Panc1 (cell line): ENCODE results near the gene CA10. TPM values are rescaled to one million over a fixed set of nuclear protein-coding genes. Genes with fewer than 3 reads are reported as not detected.

Source experiments
- ATAC-seq: fragments of 200-7000 bp; cut with Tn5 transposase; 2 replicates; pipeline ENCODE4 v1.9.1; 2020; ENCODE audit warnings: mild to moderate bottlenecking, moderate library complexity
- BruUV-seq: library from RNA; stranded (reverse); fragments of 400-500 nt; replicated peaks from 2 replicates; lab custom pipeline; 2021; lab: Mats Ljungman, UMichigan
- CTCF ChIA-PET: fragments of 300-600 bp; sonication (Branson Sonifier 250); formaldehyde crosslinking; loops from one replicate; lab custom pipeline; 2022; ENCODE audit warnings: antibody characterized with exemption; lab: Charles Lee
- POLR2A ChIA-PET: fragments of 300-600 bp; sonication (Branson Sonifier 250); formaldehyde crosslinking; loops from one replicate; lab custom pipeline; 2022; ENCODE audit warnings: antibody characterized with exemption; lab: Charles Lee
- DNase-seq: peaks from one replicate; pipeline ENCODE4 v3.0.0-alpha.2; 2010; ENCODE audit warnings: low read depth, low spot score
- H3K27ac ChIP-seq: 2 replicates; pipeline ENCODE4 v1.5.1; 2011; ENCODE audit warnings: mild to moderate bottlenecking, low read length, inconsistent platforms
- H3K27me3 ChIP-seq: fragments of 200-500 bp; sonication (Bioruptor generic); 2 replicates; pipeline ENCODE4 v1.6.0; 2014; ENCODE audit warnings: low read length, inconsistent platforms; ENCODE audit not compliant: control insufficient read depth, insufficient read depth
- H3K36me3 ChIP-seq: fragments of 200-500 bp; sonication (Bioruptor generic); 2 replicates; pipeline ENCODE4 v1.5.1; 2014; ENCODE audit warnings: inconsistent platforms, mild to moderate bottlenecking, low read length, moderate library complexity; ENCODE audit not compliant: control insufficient read depth, insufficient read depth
- H3K4me1 ChIP-seq: 2 replicates; pipeline ENCODE4 v1.5.1; 2011; ENCODE audit warnings: inconsistent platforms, mild to moderate bottlenecking, low read length, moderate library complexity; ENCODE audit not compliant: control insufficient read depth, insufficient read depth
- H3K4me3 ChIP-seq, 2 experiments: 2 replicates each; pipeline ENCODE4 v1.5.1; 2011 to 2012; ENCODE audit warnings: low read depth in 2 of 2, low read length in 2 of 2, mild to moderate bottlenecking in 2 of 2, inconsistent platforms in 1 of 2, moderate library complexity in 1 of 2
- H3K9me3 ChIP-seq: fragments of 200-500 bp; sonication (Bioruptor generic); 2 replicates; pipeline ENCODE4 v1.5.1; 2014; ENCODE audit warnings: low read depth, mild to moderate bottlenecking, inconsistent platforms, low read length, moderate library complexity; ENCODE audit not compliant: control insufficient read depth, insufficient read depth
- CTCF ChIP-seq: fragments of 450-650 bp; IDR thresholded peaks from 2 replicates; pipeline ENCODE4 v1.5.1; 2017; ENCODE audit warnings: mild to moderate bottlenecking
- POLR2AphosphoS5 ChIP-seq: IDR thresholded peaks from 2 replicates; pipeline ENCODE4 v1.6.1; 2012; ENCODE audit warnings: mild to moderate bottlenecking, low read depth, low read length, moderate library complexity
- REST ChIP-seq, 2 experiments: IDR thresholded peaks; 2 replicates each; pipeline ENCODE4 v1.6.1; 2011 to 2012; ENCODE audit warnings: low read depth in 2 of 2, control low read depth in 1 of 2, low read length in 1 of 2, mild to moderate bottlenecking in 1 of 2, moderate library complexity in 1 of 2; ENCODE audit not compliant: insufficient read depth in 1 of 2
- SIN3A ChIP-seq: IDR thresholded peaks from 2 replicates; pipeline ENCODE4 v1.6.1; 2012; ENCODE audit warnings: low read depth, mild to moderate bottlenecking, low read length, moderate library complexity, borderline replicate concordance; ENCODE audit not compliant: insufficient read depth
- TCF7L2 ChIP-seq: IDR thresholded peaks from 2 replicates; pipeline ENCODE4 v1.6.1; 2011; ENCODE audit warnings: mild to moderate bottlenecking, low read depth, low read length, inconsistent platforms
- in situ Hi-C: cut with HindIII; loops from 2 replicates; pipeline ENCODE4 v1.10.0; 2016; ENCODE audit warnings: low sequenced_read_pairs, low pct_unique_long_range_greater_than_20kb
- intact Hi-C: fragments of 100-400 bp; cut with micrococcal nuclease; formaldehyde crosslinking; loops from one replicate; pipeline ENCODE4 v1.10.0; 2022; ENCODE audit not compliant: unreplicated experiment
- total RNA-seq: library from RNA; stranded (reverse); gene quantifications from one replicate; pipeline ENCODE4 v1.2.1, GENCODE V29; 2021; ENCODE audit not compliant: unreplicated experiment

The CA10 gene
- total RNA-seq, 1 experiment from 2014 or later, result not detected

GRCh38 chr17:51673070-51673469 lies 485.4 kb downstream of the CA10 start:
- BruUV-seq, result no TSS peak
- H3K27me3 ChIP-seq, result no peaks in the 10 kb centered on the region
- H3K9me3 ChIP-seq, result no peaks in the 10 kb centered on the region
- no peak overlapping the region for H3K4me3 ChIP-seq
- TF ChIP-seq CTCF (no peak), REST (IDR thresholded peaks at IDR 0.05; ENCODE audit: insufficient read depth in 1 of 2, low read depth in 2 of 2, low read length in 1 of 2) (no peak), TCF7L2 (no peak), SIN3A (no peak), POLR2AphosphoS5 (no peak)
- ATAC-seq, result no peak
- ChIA-PET CTCF (no interaction called here), POLR2A (no interaction called here)
- intact Hi-C loops, result no loop called here
- in situ Hi-C loops, result no loop called here
- H3K27ac ChIP-seq, result no peak overlapping the region
- no peaks in the 10 kb centered on the region for H3K36me3 ChIP-seq
- no peaks in the 10 kb centered on the region for H3K4me1 ChIP-seq
- DNase-seq, result no peak

GRCh38 chr17:51672065-51672464 lies 486.4 kb downstream of the CA10 start:
- no peak for ATAC-seq
- POLR2A ChIA-PET, result no interaction called here
- no peaks in the 10 kb centered on the region for H3K36me3 ChIP-seq
- intact Hi-C loops (no loop called here), in situ Hi-C loops (no loop called here)
- H3K9me3 ChIP-seq, result no peaks in the 10 kb centered on the region
- CTCF ChIA-PET, result no interaction called here
- H3K4me3 ChIP-seq, result no peak overlapping the region
- no peaks in the 10 kb centered on the region for H3K27me3 ChIP-seq
- BruUV-seq, result no TSS peak
- TF ChIP-seq CTCF (no peak), POLR2AphosphoS5 (no peak), SIN3A (no peak), REST (IDR thresholded peaks at IDR 0.05; ENCODE audit: insufficient read depth in 1 of 2, low read depth in 2 of 2, low read length in 1 of 2) (no peak), TCF7L2 (no peak)
- DNase-seq, result no peak
- no peaks in the 10 kb centered on the region for H3K4me1 ChIP-seq
- H3K27ac ChIP-seq, result no peak overlapping the region
